SIG-M5 treated with dmso at 0.1 percent for 504 hours (cell line): ENCODE results near the gene UBTFL1.
"Not testable (repeated sequence)": the region's sequence is repeated elsewhere in the genome, so short reads cannot be mapped to it uniquely, and the experiment has no call there.

ENCODE experiments used
- DNase-seq: peaks from one replicate; lab custom pipeline; 2025; ENCODE audit not compliant: unreplicated experiment; lab: John Stamatoyannopoulos, UW

UBTFL1 gene, protein sequence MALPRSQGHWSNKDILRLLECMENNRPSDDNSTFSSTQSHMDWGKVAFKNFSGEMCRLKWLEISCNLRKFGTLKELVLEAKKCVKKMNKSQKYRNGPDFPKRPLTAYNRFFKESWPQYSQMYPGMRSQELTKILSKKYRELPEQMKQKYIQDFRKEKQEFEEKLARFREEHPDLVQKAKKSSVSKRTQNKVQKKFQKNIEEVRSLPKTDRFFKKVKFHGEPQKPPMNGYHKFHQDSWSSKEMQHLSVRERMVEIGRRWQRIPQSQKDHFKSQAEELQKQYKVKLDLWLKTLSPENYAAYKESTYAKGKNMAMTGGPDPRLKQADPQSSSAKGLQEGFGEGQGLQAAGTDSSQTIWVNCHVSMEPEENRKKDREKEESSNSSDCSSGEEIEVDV

DNA sequence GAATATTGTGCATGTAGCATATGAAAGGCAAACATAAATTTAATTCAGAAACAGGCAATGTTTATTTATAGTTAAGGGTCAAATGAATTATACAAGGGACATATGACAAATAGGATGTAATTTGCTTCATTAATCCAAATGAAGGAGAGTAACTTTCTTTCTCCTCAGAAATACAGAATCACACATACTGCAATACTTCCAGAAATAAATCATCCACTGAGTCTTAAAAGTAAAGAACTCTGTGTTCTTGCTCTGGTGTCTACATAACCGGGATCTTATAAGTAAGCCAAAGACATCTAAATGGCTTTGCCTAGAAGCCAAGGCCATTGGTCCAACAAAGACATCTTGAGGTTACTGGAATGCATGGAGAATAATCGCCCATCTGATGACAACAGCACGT is at the start of gene UBTFL1:
TSS of gene UBTFL1 (plus strand) at position 301 of the 400 bp plus-strand sequence. CDS start at position 301, 0 bp downstream.
- DNase-seq = not testable (repeated sequence)

- not testable (repeated sequence) for DNase-seq
These were observed 34.0 kb upstream of the UBTFL1 start for GRCh38 chr11:90051591-90052209.

GRCh38 chr11:90052311-90052710 is 33.4 kb upstream of the UBTFL1 start:
- not testable (repeated sequence) for DNase-seq

- DNase-seq = not testable (repeated sequence)
These were observed 32.2 kb upstream of the UBTFL1 start for GRCh38 chr11:90053545-90053944.

DNA sequence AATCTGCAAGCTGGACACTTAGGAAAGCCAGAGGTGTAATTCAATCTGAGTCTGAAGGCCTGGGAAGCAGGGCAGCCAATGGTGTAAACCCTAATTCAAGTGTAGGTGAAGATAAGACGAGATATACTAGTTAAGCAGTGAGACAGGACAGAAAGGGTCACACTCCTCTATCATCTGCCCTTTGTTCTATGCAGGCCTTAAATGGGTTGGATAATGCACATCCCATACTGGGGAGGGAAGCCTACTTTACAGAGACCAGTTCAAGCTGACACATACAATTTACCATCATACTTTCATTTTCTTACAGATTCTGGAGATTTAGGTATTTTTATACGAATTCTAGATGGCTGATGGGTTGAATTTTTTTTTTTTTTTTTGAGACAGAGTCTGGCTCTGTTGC is 3.0 kb downstream of the UBTFL1 start:
- DNase-seq = not testable (repeated sequence)

GRCh38 chr11:90095230-90095924 is 9.6 kb downstream of the UBTFL1 start:
- not testable (repeated sequence) for DNase-seq

GRCh38 chr11:90098261-90098660 is 12.5 kb downstream of the UBTFL1 start:
- DNase-seq = not testable (repeated sequence)

DNA sequence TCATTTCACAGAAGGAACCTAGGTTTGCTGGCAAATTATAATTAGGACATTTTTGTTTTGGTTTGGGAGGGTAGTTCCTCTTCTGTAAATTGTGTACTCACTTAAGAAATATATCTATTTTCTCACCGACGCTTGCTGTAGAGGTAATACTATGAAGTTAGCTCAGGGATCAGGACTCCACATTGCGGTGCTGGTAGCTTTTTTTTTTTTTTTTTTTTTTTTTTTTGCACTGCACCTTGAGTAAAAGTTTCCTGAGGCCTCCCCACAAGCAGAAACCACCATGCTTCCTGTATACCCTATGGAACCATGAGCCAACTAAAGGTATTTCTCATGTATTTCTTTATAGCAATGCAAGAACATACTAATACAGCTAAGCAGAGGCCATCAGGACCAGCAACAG is 14.7 kb downstream of the UBTFL1 start:
- DNase-seq = no peak

GRCh38 chr11:90113541-90113940 is 27.8 kb downstream of the UBTFL1 start:
- DNase-seq = no peak

DNA sequence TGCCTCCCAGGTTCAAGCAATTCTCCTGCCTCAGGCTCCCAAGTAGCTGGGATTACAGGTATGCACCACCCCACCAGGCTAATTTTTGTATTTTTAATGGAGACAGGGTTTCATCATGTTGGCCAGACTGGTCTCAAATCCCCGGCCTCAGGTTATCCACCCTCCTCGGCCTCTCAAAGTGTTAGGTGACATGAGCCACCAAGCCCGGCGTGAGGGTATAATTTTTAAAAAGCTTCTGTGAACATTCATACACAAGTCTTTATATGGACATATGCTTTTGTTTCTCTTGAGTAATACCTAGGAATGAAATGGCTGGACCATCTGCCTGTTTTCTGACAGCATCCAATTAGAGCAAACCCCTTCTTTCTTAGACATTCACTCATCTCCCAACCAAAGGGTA is 34.4 kb downstream of the UBTFL1 start:
- DNase-seq = no peak

GRCh38 chr11:90124371-90124770 is 38.6 kb downstream of the UBTFL1 start:
- DNase-seq = no peak

GRCh38 chr11:90124946-90125345 is 39.2 kb downstream of the UBTFL1 start:
- no peak for DNase-seq

GRCh38 chr11:90133560-90134477 is 48.1 kb downstream of the UBTFL1 start:
- DNase-seq = no peak

- no peak for DNase-seq
These were observed 48.8 kb downstream of the UBTFL1 start, which contains the start of gene NAALAD2 for GRCh38 chr11:90134478-90135003. Gene NAALAD2, plus strand, starts transcription at chr11:90134663. Its CDS starts 96 bp downstream, at chr11:90134759.

GRCh38 chr11:90135016-90135415 is 49.3 kb downstream of the UBTFL1 start:
- DNase-seq = no peak
